ENCODE measurements around the gene IRX4.

The IRX4 gene

DNA sequence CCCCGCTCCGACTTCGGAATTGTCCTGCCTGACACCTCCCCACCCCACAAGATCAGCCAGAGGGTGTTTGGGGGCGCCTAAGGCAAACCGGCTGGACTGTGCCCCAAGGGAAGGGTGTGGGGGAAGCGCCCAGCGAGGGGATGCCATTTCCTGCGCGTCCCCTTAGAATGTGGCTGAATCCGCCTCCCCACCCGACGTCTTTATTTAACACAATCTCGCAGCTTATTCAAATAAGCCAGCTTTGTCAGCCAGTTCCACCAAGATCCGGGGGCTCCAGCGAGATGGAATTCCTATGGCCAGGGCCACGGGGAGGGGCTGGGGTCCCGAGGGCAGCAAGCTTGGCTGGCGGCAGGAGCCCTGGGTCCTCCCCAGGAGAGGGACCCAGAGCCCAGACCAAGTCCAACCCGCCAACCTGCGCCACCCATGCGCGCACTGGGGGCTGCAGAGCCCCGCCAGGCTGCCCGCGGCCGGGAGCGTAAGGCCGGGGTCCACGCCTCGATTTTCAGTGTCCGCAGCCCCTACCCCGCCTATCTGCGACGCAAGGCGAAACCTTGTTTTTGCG lies 7.4 kb downstream of the IRX4 start:
- no peaks in the 10 kb centered on the region for H3K27me3 ChIP-seq (ENCODE audit: insufficient read depth, low read length, poor library complexity)
- H4K20me1 ChIP-seq (ENCODE audit: insufficient read depth, low read length), result no peaks in the 10 kb centered on the region; the same call in 1 of the 2 replicates
- H3K4me2 ChIP-seq (ENCODE audit: insufficient read depth, low read length), result no peak overlapping the region

DNA sequence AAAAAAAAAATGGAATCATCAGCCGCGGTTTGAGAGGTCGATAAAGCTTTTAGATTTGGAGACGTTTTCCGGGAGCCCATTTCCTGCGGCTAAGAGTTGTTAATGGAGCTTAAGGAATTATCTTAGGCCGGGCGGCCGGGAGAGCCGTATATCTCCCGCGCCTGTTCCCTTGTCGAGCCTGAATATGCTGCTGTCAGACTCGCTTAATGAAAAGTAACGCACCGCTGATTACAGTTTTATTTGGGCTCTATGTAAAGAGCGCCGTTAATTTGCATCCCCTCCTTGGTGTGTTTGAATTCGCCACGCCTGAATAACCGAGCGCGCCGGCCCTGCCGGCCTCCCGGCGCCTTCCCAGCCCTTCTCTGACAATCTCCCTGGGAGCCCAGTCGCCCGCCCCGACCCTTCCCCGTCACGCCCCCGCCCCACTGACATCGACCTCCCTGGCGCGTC lies 7.9 kb downstream of the IRX4 start:
- Histone ChIP-seq H3K4me3 (ENCODE audit: low read depth in 1 of 2, low read length in 2 of 2) (no peak overlapping the region), H3K9ac (ENCODE audit: low read depth, low read length) (no peak overlapping the region), H3K4me1 (ENCODE audit: insufficient read depth, low read length) (no peaks in the 10 kb centered on the region), H4K20me1 (ENCODE audit: insufficient read depth, low read length) (no peaks in the 10 kb centered on the region; the same call in 1 of the 2 replicates), H3K27ac (ENCODE audit: low read length) (no peak overlapping the region), H3K79me2 (ENCODE audit: insufficient read depth, low read length) (no peaks in the 10 kb centered on the region), H3K9me3 (ENCODE audit: insufficient read depth, low read length, severe bottlenecking) (peaks cover 6% of the 10 kb centered on the region), H3K4me2 (ENCODE audit: insufficient read depth, low read length) (no peak overlapping the region), H3K36me3 (ENCODE audit: insufficient read depth, low read length) (no peaks in the 10 kb centered on the region), H3K27me3 (ENCODE audit: insufficient read depth, low read length, poor library complexity) (no peaks in the 10 kb centered on the region), H2AFZ (ENCODE audit: low read depth, low read length) (no peak overlapping the region)
- no peak for TF ChIP-seq EZH2 (IDR thresholded peaks at IDR 0.05; ENCODE audit: borderline replicate concordance, low read depth, low read length, severe bottlenecking)
- TF ChIP-seq, protein P1, sequence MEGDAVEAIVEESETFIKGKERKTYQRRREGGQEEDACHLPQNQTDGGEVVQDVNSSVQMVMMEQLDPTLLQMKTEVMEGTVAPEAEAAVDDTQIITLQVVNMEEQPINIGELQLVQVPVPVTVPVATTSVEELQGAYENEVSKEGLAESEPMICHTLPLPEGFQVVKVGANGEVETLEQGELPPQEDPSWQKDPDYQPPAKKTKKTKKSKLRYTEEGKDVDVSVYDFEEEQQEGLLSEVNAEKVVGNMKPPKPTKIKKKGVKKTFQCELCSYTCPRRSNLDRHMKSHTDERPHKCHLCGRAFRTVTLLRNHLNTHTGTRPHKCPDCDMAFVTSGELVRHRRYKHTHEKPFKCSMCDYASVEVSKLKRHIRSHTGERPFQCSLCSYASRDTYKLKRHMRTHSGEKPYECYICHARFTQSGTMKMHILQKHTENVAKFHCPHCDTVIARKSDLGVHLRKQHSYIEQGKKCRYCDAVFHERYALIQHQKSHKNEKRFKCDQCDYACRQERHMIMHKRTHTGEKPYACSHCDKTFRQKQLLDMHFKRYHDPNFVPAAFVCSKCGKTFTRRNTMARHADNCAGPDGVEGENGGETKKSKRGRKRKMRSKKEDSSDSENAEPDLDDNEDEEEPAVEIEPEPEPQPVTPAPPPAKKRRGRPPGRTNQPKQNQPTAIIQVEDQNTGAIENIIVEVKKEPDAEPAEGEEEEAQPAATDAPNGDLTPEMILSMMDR (IDR thresholded peaks at IDR 0.05; ENCODE audit: borderline replicate concordance, extremely low read depth, low read length, poor library complexity, severe bottlenecking), result no peak
- ATAC-seq (ENCODE audit: insufficient read depth, low read depth), result no peak
- no peak for DNase-seq

More for the DNA sequence above, 7.4 kb downstream of the IRX4 start:
- Histone ChIP-seq H2AFZ (ENCODE audit: low read depth, low read length) (no peak overlapping the region), H3K9ac (ENCODE audit: low read depth, low read length) (no peak overlapping the region), H3K36me3 (ENCODE audit: insufficient read depth, low read length) (no peaks in the 10 kb centered on the region), H3K9me3 (ENCODE audit: insufficient read depth, low read length, severe bottlenecking) (peaks cover 1% of the 10 kb centered on the region), H3K79me2 (ENCODE audit: insufficient read depth, low read length) (no peaks in the 10 kb centered on the region), H3K4me3 (ENCODE audit: low read depth in 1 of 2, low read length in 2 of 2) (no peak overlapping the region), H3K27ac (ENCODE audit: low read length) (no peak overlapping the region), H3K4me1 (ENCODE audit: insufficient read depth, low read length) (no peaks in the 10 kb centered on the region)
- DNase-seq (no peak), ATAC-seq (ENCODE audit: insufficient read depth, low read depth) (no peak)
- no peak for TF ChIP-seq EZH2 (IDR thresholded peaks at IDR 0.05; ENCODE audit: borderline replicate concordance, low read depth, low read length, severe bottlenecking)
- TF ChIP-seq, protein P1 (IDR thresholded peaks at IDR 0.05; ENCODE audit: borderline replicate concordance, extremely low read depth, low read length, poor library complexity, severe bottlenecking), result no peak

DNA sequence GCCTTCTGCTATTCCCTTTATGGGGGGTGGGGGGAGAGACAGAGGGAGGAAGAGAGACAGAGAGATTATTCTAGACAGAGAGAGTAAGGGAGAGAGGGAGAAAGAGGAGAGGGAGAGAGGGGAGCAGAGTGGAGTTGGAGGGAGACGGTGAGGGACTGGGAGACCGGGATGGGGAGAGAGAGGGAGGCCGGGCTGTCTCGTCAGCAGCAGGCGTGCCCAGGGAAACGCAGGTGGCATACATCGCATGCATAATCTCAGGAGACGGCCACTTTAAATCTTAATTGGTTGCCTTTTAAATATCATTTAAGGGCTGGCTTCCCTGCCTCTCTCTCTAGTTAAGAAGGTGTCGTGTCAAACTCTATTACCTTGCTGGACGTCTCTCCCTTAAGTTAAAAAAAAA lies 8.4 kb downstream of the IRX4 start:
- Histone ChIP-seq H3K36me3 (ENCODE audit: insufficient read depth, low read length) (no peaks in the 10 kb centered on the region), H3K4me1 (ENCODE audit: insufficient read depth, low read length) (no peaks in the 10 kb centered on the region), H4K20me1 (ENCODE audit: insufficient read depth, low read length) (no peaks in the 10 kb centered on the region; the same call in 1 of the 2 replicates), H3K9ac (ENCODE audit: low read depth, low read length) (no peak overlapping the region), H3K79me2 (ENCODE audit: insufficient read depth, low read length) (no peaks in the 10 kb centered on the region), H2AFZ (ENCODE audit: low read depth, low read length) (no peak overlapping the region), H3K4me2 (ENCODE audit: insufficient read depth, low read length) (no peak overlapping the region), H3K27me3 (ENCODE audit: insufficient read depth, low read length, poor library complexity) (no peaks in the 10 kb centered on the region), H3K4me3 (ENCODE audit: low read depth in 1 of 2, low read length in 2 of 2) (no peak overlapping the region), H3K9me3 (ENCODE audit: insufficient read depth, low read length, severe bottlenecking) (peaks cover 6% of the 10 kb centered on the region), H3K27ac (ENCODE audit: low read length) (no peak overlapping the region)
- TF ChIP-seq EZH2 (IDR thresholded peaks at IDR 0.05; ENCODE audit: borderline replicate concordance, low read depth, low read length, severe bottlenecking), result no peak
- TF ChIP-seq, protein P1 (IDR thresholded peaks at IDR 0.05; ENCODE audit: borderline replicate concordance, extremely low read depth, low read length, poor library complexity, severe bottlenecking), result no peak
- ATAC-seq (ENCODE audit: insufficient read depth, low read depth) (no peak), DNase-seq (no peak)

Data from DND-41 (cell line).